Effector memory CD4-positive, alpha-beta T cell (primary cell): ENCODE data around the gene ITIH1.
"Not testable (repeated sequence)": the region's sequence is repeated elsewhere in the genome, so short reads cannot be mapped to it uniquely, and the experiment has no call there.

Experiments
- DNase-seq, 3 donors: peaks; one replicate each; pipeline ENCODE4 v3.0.0-alpha.2; 2020
- H3K27ac ChIP-seq: 2 replicates; pipeline ENCODE4 v1.7.0; 2013; ENCODE audit warnings: mild to moderate bottlenecking, low read length, moderate library complexity; ENCODE audit not compliant: insufficient read depth, poor library complexity, severe bottlenecking
- H3K27me3 ChIP-seq: replicated peaks from 2 replicates; pipeline ENCODE4 v1.7.0; 2013; ENCODE audit warnings: mild to moderate bottlenecking, low read length; ENCODE audit not compliant: insufficient read depth, control insufficient read depth, poor library complexity, severe bottlenecking
- H3K36me3 ChIP-seq: 2 replicates; pipeline ENCODE4 v1.7.0; 2013; ENCODE audit warnings: mild to moderate bottlenecking, low read length, moderate library complexity; ENCODE audit not compliant: control insufficient read depth, insufficient read depth
- H3K4me1 ChIP-seq: 2 replicates; pipeline ENCODE4 v1.7.0; 2013; ENCODE audit warnings: low read length, mild to moderate bottlenecking; ENCODE audit not compliant: control insufficient read depth, insufficient read depth, poor library complexity, severe bottlenecking
- H3K4me3 ChIP-seq: 2 replicates; pipeline ENCODE4 v1.7.0; 2013; ENCODE audit warnings: low read length, low read depth, mild to moderate bottlenecking; ENCODE audit not compliant: insufficient read depth, poor library complexity, severe bottlenecking
- H3K9me3 ChIP-seq: 2 replicates; pipeline ENCODE4 v1.7.0; 2013; ENCODE audit warnings: mild to moderate bottlenecking, low read length, moderate library complexity; ENCODE audit not compliant: control insufficient read depth

The ITIH1 gene

GRCh38 chr3:52774066-52774713 is 3.2 kb upstream of the ITIH1 start:
- no peaks in the 10 kb centered on the region for H3K9me3 ChIP-seq
- H3K36me3 ChIP-seq = no peaks in the 10 kb centered on the region

GRCh38 chr3:52774901-52775864 is 2.2 kb upstream of the ITIH1 start:
- Histone ChIP-seq H3K9me3 (no peaks in the 10 kb centered on the region), H3K27ac (no peak overlapping the region), H3K27me3 (no peaks in the 10 kb centered on the region), H3K4me1 (peaks cover 4% of the 10 kb centered on the region), H3K4me3 (no peak overlapping the region), H3K36me3 (no peaks in the 10 kb centered on the region)
- no peak for DNase-seq

More at GRCh38 chr3:52774066-52774713, 3.2 kb upstream of the ITIH1 start:
- DNase-seq = no peak
- no peak overlapping the region for H3K4me3 ChIP-seq
- H3K4me1 ChIP-seq = peaks cover 8% of the 10 kb centered on the region
- no peak overlapping the region for H3K27ac ChIP-seq
- H3K27me3 ChIP-seq = no peaks in the 10 kb centered on the region

GRCh38 chr3:52775877-52776276 is 1.5 kb upstream of the ITIH1 start:
- Histone ChIP-seq H3K9me3 (no peaks in the 10 kb centered on the region), H3K27ac (no peak overlapping the region), H3K4me3 (no peak overlapping the region), H3K27me3 (no peaks in the 10 kb centered on the region), H3K36me3 (no peaks in the 10 kb centered on the region), H3K4me1 (peaks cover 4% of the 10 kb centered on the region)
- no peak for DNase-seq

- not testable (repeated sequence) for H3K9me3 ChIP-seq, DNase-seq, H3K4me3 ChIP-seq, H3K4me1 ChIP-seq, H3K27ac ChIP-seq, H3K36me3 ChIP-seq, H3K27me3 ChIP-seq
Measured at GRCh38 chr3:52776486-52776885, 913 bp upstream of the ITIH1 start.

- Histone ChIP-seq H3K4me3 (no peak overlapping the region), H3K27me3 (no peaks in the 10 kb centered on the region), H3K27ac (no peak overlapping the region), H3K9me3 (no peaks in the 10 kb centered on the region), H3K4me1 (no peaks in the 10 kb centered on the region), H3K36me3 (no peaks in the 10 kb centered on the region)
- DNase-seq = no peak
Measured at GRCh38 chr3:52777959-52778805, 783 bp downstream of the ITIH1 start.

GRCh38 chr3:52779011-52779836 is 1.8 kb downstream of the ITIH1 start:
- Histone ChIP-seq H3K27ac (no peak overlapping the region), H3K4me3 (no peak overlapping the region)

GRCh38 chr3:52779837-52780585 is 2.6 kb downstream of the ITIH1 start:
- H3K4me3 ChIP-seq = no peak overlapping the region
- no peaks in the 10 kb centered on the region for H3K36me3 ChIP-seq
- no peaks in the 10 kb centered on the region for H3K4me1 ChIP-seq
- no peak overlapping the region for H3K27ac ChIP-seq
- no peaks in the 10 kb centered on the region for H3K27me3 ChIP-seq
- no peak for DNase-seq
- no peaks in the 10 kb centered on the region for H3K9me3 ChIP-seq

More at GRCh38 chr3:52779011-52779836, 1.8 kb downstream of the ITIH1 start:
- Histone ChIP-seq H3K27me3 (no peaks in the 10 kb centered on the region), H3K9me3 (no peaks in the 10 kb centered on the region), H3K4me1 (no peaks in the 10 kb centered on the region), H3K36me3 (no peaks in the 10 kb centered on the region)
- no peak for DNase-seq

GRCh38 chr3:52781741-52782140 is 4.3 kb downstream of the ITIH1 start:
- H3K36me3 ChIP-seq = no peaks in the 10 kb centered on the region
- H3K27ac ChIP-seq = no peak overlapping the region
- no peaks in the 10 kb centered on the region for H3K27me3 ChIP-seq
- H3K9me3 ChIP-seq = no peaks in the 10 kb centered on the region
- H3K4me3 ChIP-seq = no peak overlapping the region
- no peaks in the 10 kb centered on the region for H3K4me1 ChIP-seq
- no peak for DNase-seq
